Neutrophil (primary cell): ENCODE measurements around the gene PTPRD.

Experiments
- H3K27ac ChIP-seq: fragments of 200-600 bp; sonication (generic); 2 replicates; pipeline ENCODE4 v1.5.1; 2016; ENCODE audit warnings: mild to moderate bottlenecking, moderate library complexity
- H3K27me3 ChIP-seq: fragments of 200-600 bp; sonication (generic); 2 replicates; pipeline ENCODE4 v1.6.0; 2016; ENCODE audit warnings: mild to moderate bottlenecking
- H3K36me3 ChIP-seq: fragments of 200-600 bp; sonication (generic); 2 replicates; pipeline ENCODE4 v1.5.1; 2017
- H3K4me1 ChIP-seq, 2 experiments: fragments of 200-600 bp in 1 of 2; sonication (generic) in 1 of 2; 1 replicate in 1 of 2; 2 replicates in 1 of 2; pipeline versions ENCODE4 v1.5.1 to v1.6.1; 2013 to 2016; ENCODE audit warnings: low read depth in 1 of 2, low read length in 1 of 2, mild to moderate bottlenecking in 1 of 2, moderate library complexity in 1 of 2; ENCODE audit not compliant: control insufficient read depth in 1 of 2, insufficient read depth in 1 of 2
- H3K4me3 ChIP-seq, 2 experiments: fragments of 200-600 bp in 1 of 2; sonication (generic) in 1 of 2; 1 replicate in 1 of 2; 2 replicates in 1 of 2; pipeline ENCODE4 v1.5.1; 2013 to 2016; ENCODE audit warnings: low read depth in 1 of 2, low read length in 1 of 2, mild to moderate bottlenecking in 1 of 2, moderate library complexity in 1 of 2
- H3K9me3 ChIP-seq: fragments of 200-600 bp; sonication (generic); 2 replicates; pipeline ENCODE4 v1.5.1; 2016
- CTCF ChIP-seq: fragments of 200-600 bp; sonication (generic); IDR thresholded peaks from 2 replicates; pipeline ENCODE4 v1.5.1; 2016; ENCODE audit warnings: antibody characterized with exemption

PTPRD gene

DNA sequence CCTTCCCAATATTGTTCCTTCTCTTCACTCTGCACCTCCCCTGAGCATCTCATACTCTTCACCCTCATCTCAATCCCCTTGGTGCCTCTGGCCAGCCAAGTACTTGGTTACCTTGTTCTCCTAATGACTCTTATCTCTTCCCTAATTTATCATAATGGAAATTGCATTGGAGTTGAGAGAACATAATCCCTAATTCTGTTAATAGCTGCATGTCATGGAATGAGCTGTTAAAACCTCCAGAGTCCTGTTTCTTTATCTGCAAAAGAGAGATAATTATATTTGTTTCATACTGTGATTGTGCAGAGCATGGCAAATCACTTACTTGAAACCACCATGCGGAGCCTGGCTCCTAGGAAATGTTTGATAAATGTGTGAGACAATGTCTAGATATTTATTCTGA, 1738.3 kb downstream of the PTPRD start:
- H3K4me1 ChIP-seq, result no peaks in the 10 kb centered on the region
- no peak overlapping the region for H3K4me3 ChIP-seq
- H3K36me3 ChIP-seq, result no peaks in the 10 kb centered on the region
- H3K9me3 ChIP-seq, result no peaks in the 10 kb centered on the region
- no peak for TF ChIP-seq CTCF
- H3K27ac ChIP-seq, result no peak overlapping the region
- no peaks in the 10 kb centered on the region for H3K27me3 ChIP-seq

DNA sequence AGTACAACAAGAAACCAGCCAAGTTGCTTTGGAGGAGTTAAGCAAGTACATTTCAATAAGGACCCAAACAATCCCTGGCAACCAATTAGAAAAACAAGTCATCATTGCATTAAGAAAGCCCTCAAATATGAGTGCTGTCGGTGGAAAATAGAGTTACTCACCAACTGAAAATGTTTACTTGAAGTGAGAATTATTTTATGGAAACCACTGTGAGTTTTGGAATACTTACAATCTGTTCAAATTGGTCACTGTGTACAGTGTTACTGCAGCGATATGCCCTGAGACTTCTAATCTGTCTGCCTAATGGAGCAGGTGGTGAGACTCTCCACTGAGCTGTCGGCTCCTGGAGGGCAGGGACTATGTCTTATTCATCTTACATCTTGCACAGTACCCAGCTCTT, 1740.0 kb downstream of the PTPRD start:
- TF ChIP-seq CTCF, result no peak
- H3K27ac ChIP-seq, result no peak overlapping the region
- no peaks in the 10 kb centered on the region for H3K36me3 ChIP-seq
- no peaks in the 10 kb centered on the region for H3K4me1 ChIP-seq
- no peaks in the 10 kb centered on the region for H3K9me3 ChIP-seq
- no peak overlapping the region for H3K4me3 ChIP-seq
- no peaks in the 10 kb centered on the region for H3K27me3 ChIP-seq

DNA sequence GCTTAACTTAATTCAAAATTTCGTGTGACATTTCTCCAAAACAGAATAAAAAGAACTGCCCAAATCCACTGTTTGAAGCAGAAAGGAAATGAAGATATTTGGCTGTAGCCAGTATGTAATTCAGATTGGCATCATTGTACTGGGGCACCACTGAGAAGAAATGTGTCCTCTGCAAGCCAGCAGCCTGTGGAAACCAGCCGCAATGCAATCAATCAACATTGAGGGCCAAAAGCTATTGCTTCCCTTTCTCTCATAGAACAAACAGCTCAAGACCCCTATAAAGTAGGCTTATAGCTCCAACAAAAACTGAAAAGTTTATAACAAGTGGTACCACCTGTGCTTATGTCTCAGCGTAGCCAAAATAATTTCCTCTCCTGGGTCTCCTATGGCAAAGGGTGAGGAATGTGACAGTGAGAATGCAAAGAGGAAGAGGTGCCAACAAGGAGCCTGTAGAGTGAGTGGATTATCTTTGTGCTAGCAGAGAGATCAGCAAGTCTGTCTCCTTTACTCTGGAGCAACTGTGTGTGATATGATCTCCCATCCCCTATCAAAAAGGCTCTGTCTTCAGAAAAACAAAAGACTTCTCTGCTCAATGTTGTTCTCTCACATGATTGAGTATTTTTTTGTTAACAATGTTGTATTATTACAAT, 1740.9 kb downstream of the PTPRD start:
- Histone ChIP-seq H3K36me3 (no peaks in the 10 kb centered on the region), H3K27ac (no peak overlapping the region)

DNA sequence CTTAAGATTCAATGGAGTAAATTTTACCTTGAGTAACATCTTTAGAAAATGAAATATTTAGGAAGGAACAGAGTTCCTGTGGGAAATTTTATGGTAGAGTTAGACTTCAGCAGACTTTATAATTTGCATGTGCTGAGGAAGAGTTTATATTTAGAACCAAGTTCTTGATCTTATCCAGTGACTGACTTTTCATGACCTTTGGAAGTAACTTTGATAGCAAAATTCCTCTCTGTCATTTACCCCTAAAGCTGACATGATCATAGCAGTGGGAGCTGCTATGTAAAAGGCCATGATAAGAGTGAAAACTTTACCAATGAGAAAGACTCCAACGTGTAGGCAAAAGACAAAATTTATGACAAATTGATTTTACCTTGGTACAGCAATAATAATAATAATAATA, 1741.4 kb downstream of the PTPRD start:
- Histone ChIP-seq H3K4me1 (no peaks in the 10 kb centered on the region), H3K9me3 (no peaks in the 10 kb centered on the region), H3K27me3 (no peaks in the 10 kb centered on the region), H3K27ac (no peak overlapping the region), H3K4me3 (no peak overlapping the region), H3K36me3 (no peaks in the 10 kb centered on the region)
- TF ChIP-seq CTCF, result no peak

More for the DNA sequence above, 1740.9 kb downstream of the PTPRD start:
- no peak for TF ChIP-seq CTCF
- Histone ChIP-seq H3K4me3 (no peak overlapping the region), H3K4me1 (no peaks in the 10 kb centered on the region), H3K9me3 (no peaks in the 10 kb centered on the region), H3K27me3 (no peaks in the 10 kb centered on the region)

DNA sequence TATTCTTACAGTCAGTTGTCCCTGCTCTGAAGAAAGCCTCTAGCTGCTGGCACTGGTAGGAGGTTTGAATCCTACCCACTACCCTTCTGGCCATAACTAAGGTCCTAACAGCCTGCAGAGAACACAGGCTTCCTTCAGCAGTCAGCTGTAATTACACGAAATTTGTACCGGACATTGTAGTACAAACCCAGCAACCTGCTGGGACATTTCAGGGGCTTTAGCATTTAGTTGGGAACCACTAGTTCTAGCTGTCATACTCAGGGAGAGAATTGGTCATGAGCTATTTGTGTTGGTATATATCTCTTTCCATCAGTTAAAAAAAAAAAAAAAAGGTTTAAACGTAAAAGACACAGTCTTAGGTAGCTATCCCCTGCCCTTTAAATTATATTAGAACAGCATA, 1743.0 kb downstream of the PTPRD start:
- Histone ChIP-seq H3K27me3 (no peaks in the 10 kb centered on the region), H3K36me3 (no peaks in the 10 kb centered on the region), H3K4me3 (no peak overlapping the region), H3K9me3 (no peaks in the 10 kb centered on the region), H3K4me1 (no peaks in the 10 kb centered on the region), H3K27ac (no peak overlapping the region)
- TF ChIP-seq CTCF, result no peak

DNA sequence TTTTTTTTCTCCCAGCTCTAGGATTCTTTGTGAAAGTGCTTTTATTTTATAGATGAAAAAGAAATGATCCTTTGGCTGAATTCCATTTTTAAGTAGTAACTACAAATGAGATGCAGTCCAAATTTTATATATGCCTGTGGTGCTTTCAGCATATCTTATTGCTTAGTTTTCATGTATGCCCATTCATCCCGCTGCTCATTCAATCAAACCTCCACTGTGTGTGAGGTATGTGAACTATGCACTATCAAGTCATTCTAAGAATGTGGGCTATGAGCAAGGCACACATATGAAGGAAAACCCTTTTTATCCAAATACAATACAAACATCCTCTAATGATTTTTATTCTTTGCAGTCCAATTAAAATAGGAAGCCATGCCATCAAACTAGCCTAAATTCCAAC, 1744.2 kb downstream of the PTPRD start:
- Histone ChIP-seq H3K27me3 (no peaks in the 10 kb centered on the region), H3K9me3 (no peaks in the 10 kb centered on the region), H3K4me3 (no peak overlapping the region), H3K27ac (no peak overlapping the region), H3K4me1 (no peaks in the 10 kb centered on the region), H3K36me3 (no peaks in the 10 kb centered on the region)
- TF ChIP-seq CTCF, result no peak
